HepG2 (cell line): Measurements from ENCODE around the gene SLC35E4. TPM values are rescaled to one million over a fixed set of nuclear protein-coding genes. Genes with fewer than 3 reads are reported as not detected.

Experiments used
- HNRNPL ChIP-seq: fragments of 200-400 bp; formaldehyde crosslinking; IDR thresholded peaks from 2 replicates; pipeline ENCODE4 v1.6.1; 2017; ENCODE audit warnings: mild to moderate bottlenecking, low read depth, low read length
- HOXA3 ChIP-seq: sonication (generic); formaldehyde crosslinking; IDR thresholded peaks from 2 replicates; pipeline ENCODE4 v1.5.0; 2020; ENCODE audit warnings: missing genetic modification reagents
- polyA plus RNA-seq, 8 experiments: library from polyadenylated mRNA; depleted of rRNA in 3 of 8; stranded (reverse) in 7 of 8; unstranded in 1 of 8; fragments of >200 nt; fragmentation: Illumina TruSeq in 4 of 8; extraction: Trizol in 4 of 8; gene quantifications; 2 replicates each; pipeline versions ENCODE4 v1.2.1 to v1.2.3, GENCODE V29; 2011 to 2016; ENCODE audit warnings: low read depth in 4 of 8, missing spikeins in 1 of 8, mixed read lengths in 1 of 8; ENCODE audit not compliant: insufficient read depth in 1 of 8
- total RNA-seq, 5 experiments: library from RNA; depleted of rRNA; stranded (reverse); fragments of >200 nt; fragmentation: Illumina TruSeq; extraction: Trizol; gene quantifications; 2 replicates each; pipeline ENCODE4 v1.2.3, GENCODE V29; 2016; ENCODE audit warnings: low read depth in 1 of 5
- TF ChIP-seq, protein P1 (sequence below): sonication (generic); formaldehyde crosslinking; IDR thresholded peaks from 2 replicates; pipeline ENCODE4 v1.4.0; 2020; ENCODE audit warnings: missing genetic modification reagents, borderline replicate concordance
- TF ChIP-seq, protein P2 (sequence below): sonication (generic); formaldehyde crosslinking; IDR thresholded peaks from 2 replicates; pipeline ENCODE4 v1.5.1; 2020; ENCODE audit warnings: mild to moderate bottlenecking, missing genetic modification reagents, moderate library complexity

SLC35E4 gene
- total and polyA plus RNA-seq, 2 of the 13 experiments (the other 11 are each of a cell fraction or from before 2014, with no cell fraction given): 0.07 to 0.15 TPM

DNA sequence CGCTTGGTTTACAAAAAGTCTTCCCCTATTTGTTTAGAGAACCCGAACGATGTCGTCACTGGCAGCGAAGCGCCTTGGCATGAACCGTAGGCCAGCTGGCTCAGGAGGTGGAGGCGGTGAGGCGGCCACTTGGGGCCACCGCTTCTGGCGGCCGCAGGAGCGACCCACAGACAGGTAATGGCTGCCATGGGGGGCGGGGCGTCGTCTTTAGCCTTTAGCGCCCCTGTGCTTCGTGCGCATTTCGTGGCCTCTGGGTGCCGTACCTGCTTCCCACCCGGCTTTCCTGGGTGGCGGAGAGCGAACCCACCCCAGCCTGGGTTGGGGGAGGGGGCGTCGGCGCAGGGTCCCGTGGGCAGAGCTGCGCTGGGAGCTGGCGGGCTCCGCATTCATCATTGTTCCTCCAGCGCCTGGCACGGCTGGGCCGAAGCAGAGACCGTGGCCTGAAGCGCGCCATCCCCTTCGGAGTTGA lies 58.6 kb downstream of the SLC35E4 start (continued):
- TF ChIP-seq, protein P1, sequence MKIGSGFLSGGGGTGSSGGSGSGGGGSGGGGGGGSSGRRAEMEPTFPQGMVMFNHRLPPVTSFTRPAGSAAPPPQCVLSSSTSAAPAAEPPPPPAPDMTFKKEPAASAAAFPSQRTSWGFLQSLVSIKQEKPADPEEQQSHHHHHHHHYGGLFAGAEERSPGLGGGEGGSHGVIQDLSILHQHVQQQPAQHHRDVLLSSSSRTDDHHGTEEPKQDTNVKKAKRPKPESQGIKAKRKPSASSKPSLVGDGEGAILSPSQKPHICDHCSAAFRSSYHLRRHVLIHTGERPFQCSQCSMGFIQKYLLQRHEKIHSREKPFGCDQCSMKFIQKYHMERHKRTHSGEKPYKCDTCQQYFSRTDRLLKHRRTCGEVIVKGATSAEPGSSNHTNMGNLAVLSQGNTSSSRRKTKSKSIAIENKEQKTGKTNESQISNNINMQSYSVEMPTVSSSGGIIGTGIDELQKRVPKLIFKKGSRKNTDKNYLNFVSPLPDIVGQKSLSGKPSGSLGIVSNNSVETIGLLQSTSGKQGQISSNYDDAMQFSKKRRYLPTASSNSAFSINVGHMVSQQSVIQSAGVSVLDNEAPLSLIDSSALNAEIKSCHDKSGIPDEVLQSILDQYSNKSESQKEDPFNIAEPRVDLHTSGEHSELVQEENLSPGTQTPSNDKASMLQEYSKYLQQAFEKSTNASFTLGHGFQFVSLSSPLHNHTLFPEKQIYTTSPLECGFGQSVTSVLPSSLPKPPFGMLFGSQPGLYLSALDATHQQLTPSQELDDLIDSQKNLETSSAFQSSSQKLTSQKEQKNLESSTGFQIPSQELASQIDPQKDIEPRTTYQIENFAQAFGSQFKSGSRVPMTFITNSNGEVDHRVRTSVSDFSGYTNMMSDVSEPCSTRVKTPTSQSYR (CRISPR knock-in tag): peak; percentile 56; the same call in 1 of the 2 replicates
- 0 out of 2 replicates have a peak, but pooled peaks have one; percentile 24 for TF ChIP-seq HNRNPL
- TF ChIP-seq, protein P2, sequence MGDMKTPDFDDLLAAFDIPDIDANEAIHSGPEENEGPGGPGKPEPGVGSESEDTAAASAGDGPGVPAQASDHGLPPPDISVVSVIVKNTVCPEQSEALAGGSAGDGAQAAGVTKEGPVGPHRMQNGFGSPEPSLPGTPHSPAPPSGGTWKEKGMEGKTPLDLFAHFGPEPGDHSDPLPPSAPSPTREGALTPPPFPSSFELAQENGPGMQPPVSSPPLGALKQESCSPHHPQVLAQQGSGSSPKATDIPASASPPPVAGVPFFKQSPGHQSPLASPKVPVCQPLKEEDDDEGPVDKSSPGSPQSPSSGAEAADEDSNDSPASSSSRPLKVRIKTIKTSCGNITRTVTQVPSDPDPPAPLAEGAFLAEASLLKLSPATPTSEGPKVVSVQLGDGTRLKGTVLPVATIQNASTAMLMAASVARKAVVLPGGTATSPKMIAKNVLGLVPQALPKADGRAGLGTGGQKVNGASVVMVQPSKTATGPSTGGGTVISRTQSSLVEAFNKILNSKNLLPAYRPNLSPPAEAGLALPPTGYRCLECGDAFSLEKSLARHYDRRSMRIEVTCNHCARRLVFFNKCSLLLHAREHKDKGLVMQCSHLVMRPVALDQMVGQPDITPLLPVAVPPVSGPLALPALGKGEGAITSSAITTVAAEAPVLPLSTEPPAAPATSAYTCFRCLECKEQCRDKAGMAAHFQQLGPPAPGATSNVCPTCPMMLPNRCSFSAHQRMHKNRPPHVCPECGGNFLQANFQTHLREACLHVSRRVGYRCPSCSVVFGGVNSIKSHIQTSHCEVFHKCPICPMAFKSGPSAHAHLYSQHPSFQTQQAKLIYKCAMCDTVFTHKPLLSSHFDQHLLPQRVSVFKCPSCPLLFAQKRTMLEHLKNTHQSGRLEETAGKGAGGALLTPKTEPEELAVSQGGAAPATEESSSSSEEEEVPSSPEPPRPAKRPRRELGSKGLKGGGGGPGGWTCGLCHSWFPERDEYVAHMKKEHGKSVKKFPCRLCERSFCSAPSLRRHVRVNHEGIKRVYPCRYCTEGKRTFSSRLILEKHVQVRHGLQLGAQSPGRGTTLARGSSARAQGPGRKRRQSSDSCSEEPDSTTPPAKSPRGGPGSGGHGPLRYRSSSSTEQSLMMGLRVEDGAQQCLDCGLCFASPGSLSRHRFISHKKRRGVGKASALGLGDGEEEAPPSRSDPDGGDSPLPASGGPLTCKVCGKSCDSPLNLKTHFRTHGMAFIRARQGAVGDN (CRISPR knock-in tag): peak; percentile 32; the same call in 1 of the 2 replicates
- TF ChIP-seq HOXA3 (CRISPR knock-in tag): peak; percentile 52; the same call in 1 of the 2 replicates
